ENCODE measurements around the gene NPTX1. TPM values are rescaled to one million over a fixed set of nuclear protein-coding genes. Genes with fewer than 3 reads are reported as not detected.

NPTX1 gene
- total and polyA plus RNA-seq, 2 experiments from 2014 or later, result 3.4 to 20.5 TPM

- H3K4me1 Mint-ChIP-seq, result peaks cover 4% of the 10 kb centered on the region
- H3K4me3 Mint-ChIP-seq, result no peak overlapping the region
- Histone ChIP-seq H4K20me1 (replicated peaks; ENCODE audit: insufficient read depth) (no peaks in the 10 kb centered on the region), H3K4me2 (no peak overlapping the region), H3K36me3 (ENCODE audit: insufficient read depth) (no peaks in the 10 kb centered on the region), H3F3A (replicated peaks; ENCODE audit: low read depth) (no peaks in the 10 kb centered on the region), H3K4me3 (no peak overlapping the region), H3K27me3 (ENCODE audit: insufficient read depth) (no peaks in the 10 kb centered on the region), H3K4me1 (ENCODE audit: insufficient read depth) (no peaks in the 10 kb centered on the region), H2AFZ (no peak overlapping the region), H3K27ac (ENCODE audit: low read depth) (no peak overlapping the region), H3K79me2 (replicated peaks; ENCODE audit: insufficient read depth) (no peaks in the 10 kb centered on the region), H3K9me2 (ENCODE audit: insufficient read depth) (no peaks in the 10 kb centered on the region)
- DNase-seq (ENCODE audit: low spot score) (no peak), ATAC-seq (no peak)
- H3K36me3 Mint-ChIP-seq (ENCODE audit: low read depth), result no peaks in the 10 kb centered on the region; the same call in 2 of the 3 replicates
- TF ChIP-seq STAT1 (IDR thresholded peaks at IDR 0.05; ENCODE audit: unreplicated experiment) (no peak), EZH2 (IDR thresholded peaks at IDR 0.05; ENCODE audit: low read depth, unreplicated experiment) (no peak), JUNB (IDR thresholded peaks at IDR 0.05; ENCODE audit: unreplicated experiment) (no peak), ZNF462 (CRISPR knock-in tag; IDR thresholded peaks at IDR 0.05) (no peak), NANOG (IDR thresholded peaks at IDR 0.05; ENCODE audit: borderline replicate concordance) (no peak), CTCF (conservative IDR thresholded peaks at IDR 0.05; ENCODE audit: low read depth in 2 of 2) (no peak), CREB1 (CRISPR knock-in tag; IDR thresholded peaks at IDR 0.05; ENCODE audit: low read depth) (no peak), ZNF331 (CRISPR knock-in tag; IDR thresholded peaks at IDR 0.05; ENCODE audit: low read depth) (no peak), EZH2phosphoT487 (IDR thresholded peaks at IDR 0.05; ENCODE audit: unreplicated experiment) (no peak), ZNF114 (CRISPR knock-in tag; IDR thresholded peaks at IDR 0.05) (no peak), REST (IDR thresholded peaks at IDR 0.05; ENCODE audit: unreplicated experiment) (no peak), ETS1 (IDR thresholded peaks at IDR 0.05) (no peak), POLR2AphosphoS5 (IDR thresholded peaks at IDR 0.05; ENCODE audit: low read depth) (no peak)
- H3K9me3 Mint-ChIP-seq, result no peaks in the 10 kb centered on the region
- H3K27ac Mint-ChIP-seq, result no peak overlapping the region
- peaks cover 12% of the 10 kb centered on the region for H3K27me3 Mint-ChIP-seq (ENCODE audit: insufficient read depth, low read depth, poor library complexity)
Observed at GRCh38 chr17:80422981-80423380, 53.4 kb downstream of the NPTX1 start.
